ENCODE data around the gene NACAD.
"Not testable (repeated sequence)": the region's sequence is repeated elsewhere in the genome, so short reads cannot be mapped to it uniquely, and the experiment has no call there.

The NACAD gene

GRCh38 chr7:45035893-45036292, 52.9 kb downstream of the NACAD start:
- Histone ChIP-seq H3K9me3 (ENCODE audit: severe bottlenecking) (no peaks in the 10 kb centered on the region), H3K27ac (peak overlapping the region; percentile 56), H3K27me3 (ENCODE audit: insufficient read depth, low read depth, severe bottlenecking) (no peaks in the 10 kb centered on the region), H3K36me3 (peaks cover 15% of the 10 kb centered on the region), H3K4me3 (ENCODE audit: low read depth, low read length) (no peak overlapping the region)
- TF ChIP-seq, protein P1, sequence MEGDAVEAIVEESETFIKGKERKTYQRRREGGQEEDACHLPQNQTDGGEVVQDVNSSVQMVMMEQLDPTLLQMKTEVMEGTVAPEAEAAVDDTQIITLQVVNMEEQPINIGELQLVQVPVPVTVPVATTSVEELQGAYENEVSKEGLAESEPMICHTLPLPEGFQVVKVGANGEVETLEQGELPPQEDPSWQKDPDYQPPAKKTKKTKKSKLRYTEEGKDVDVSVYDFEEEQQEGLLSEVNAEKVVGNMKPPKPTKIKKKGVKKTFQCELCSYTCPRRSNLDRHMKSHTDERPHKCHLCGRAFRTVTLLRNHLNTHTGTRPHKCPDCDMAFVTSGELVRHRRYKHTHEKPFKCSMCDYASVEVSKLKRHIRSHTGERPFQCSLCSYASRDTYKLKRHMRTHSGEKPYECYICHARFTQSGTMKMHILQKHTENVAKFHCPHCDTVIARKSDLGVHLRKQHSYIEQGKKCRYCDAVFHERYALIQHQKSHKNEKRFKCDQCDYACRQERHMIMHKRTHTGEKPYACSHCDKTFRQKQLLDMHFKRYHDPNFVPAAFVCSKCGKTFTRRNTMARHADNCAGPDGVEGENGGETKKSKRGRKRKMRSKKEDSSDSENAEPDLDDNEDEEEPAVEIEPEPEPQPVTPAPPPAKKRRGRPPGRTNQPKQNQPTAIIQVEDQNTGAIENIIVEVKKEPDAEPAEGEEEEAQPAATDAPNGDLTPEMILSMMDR (IDR thresholded peaks at IDR 0.05; ENCODE audit: low read depth, low read length), result no peak
- peak; percentile 21 for DNase-seq

GRCh38 chr7:45035371-45035770, 53.4 kb downstream of the NACAD start:
- Histone ChIP-seq H3K9me3 (ENCODE audit: severe bottlenecking) (no peaks in the 10 kb centered on the region), H3K27me3 (ENCODE audit: insufficient read depth, low read depth, severe bottlenecking) (no peaks in the 10 kb centered on the region), H3K27ac (no peak overlapping the region), H3K4me3 (ENCODE audit: low read depth, low read length) (no peak overlapping the region), H3K36me3 (peaks cover 15% of the 10 kb centered on the region)
- no peak for DNase-seq
- TF ChIP-seq, protein P1 (IDR thresholded peaks at IDR 0.05; ENCODE audit: low read depth, low read length), result no peak

DNA sequence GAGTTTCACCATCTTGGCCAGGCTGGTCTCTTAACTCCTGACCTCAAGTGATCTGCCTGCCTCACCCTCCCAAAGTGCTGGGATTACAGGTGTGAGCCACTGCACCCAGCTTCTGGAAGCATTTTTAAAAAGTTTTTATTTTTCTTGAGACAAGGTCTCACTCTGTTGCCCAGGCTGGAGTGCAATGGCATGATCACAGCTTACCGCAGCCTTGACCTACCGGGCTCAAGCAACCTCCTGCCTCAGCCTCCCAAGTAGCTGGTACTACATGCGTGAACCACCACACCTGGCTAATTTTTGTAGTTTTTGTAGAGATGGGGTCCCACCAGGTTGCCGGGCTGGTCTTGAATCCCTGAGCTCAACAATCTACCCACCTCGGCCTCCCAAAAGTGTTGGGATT, 54.1 kb downstream of the NACAD start:
- H3K27ac ChIP-seq, result peak overlapping the region; percentile 93
- H3K36me3 ChIP-seq, result peaks cover 11% of the 10 kb centered on the region

GRCh38 chr7:45033931-45034290, 54.9 kb downstream of the NACAD start:
- TF ChIP-seq, protein P1 (IDR thresholded peaks at IDR 0.05; ENCODE audit: low read depth, low read length), result no peak
- peak overlapping the region; percentile 93 for H3K27ac ChIP-seq
- no peak overlapping the region for H3K4me3 ChIP-seq (ENCODE audit: low read depth, low read length)
- peak; percentile 83 for DNase-seq
- H3K9me3 ChIP-seq (ENCODE audit: severe bottlenecking), result no peaks in the 10 kb centered on the region
- peaks cover 3% of the 10 kb centered on the region; the same call in 1 of the 2 replicates for H3K36me3 ChIP-seq
- no peaks in the 10 kb centered on the region for H3K27me3 ChIP-seq (ENCODE audit: insufficient read depth, low read depth, severe bottlenecking)

More for the DNA sequence above, 54.1 kb downstream of the NACAD start:
- not testable (repeated sequence) for H3K4me3 ChIP-seq (ENCODE audit: low read depth, low read length); DNase-seq; H3K9me3 ChIP-seq (ENCODE audit: severe bottlenecking); H3K27me3 ChIP-seq (ENCODE audit: insufficient read depth, low read depth, severe bottlenecking)

GRCh38 chr7:45033261-45033930, 55.4 kb downstream of the NACAD start:
- Histone ChIP-seq H3K4me3 (ENCODE audit: low read depth, low read length) (no peak overlapping the region), H3K9me3 (ENCODE audit: severe bottlenecking) (no peaks in the 10 kb centered on the region), H3K36me3 (peaks cover 3% of the 10 kb centered on the region; the same call in 1 of the 2 replicates), H3K27me3 (ENCODE audit: insufficient read depth, low read depth, severe bottlenecking) (no peaks in the 10 kb centered on the region), H3K27ac (peak overlapping the region; percentile 93)
- TF ChIP-seq, protein P1 (IDR thresholded peaks at IDR 0.05; ENCODE audit: low read depth, low read length), result no peak
- peak; percentile 35 for DNase-seq

DNA sequence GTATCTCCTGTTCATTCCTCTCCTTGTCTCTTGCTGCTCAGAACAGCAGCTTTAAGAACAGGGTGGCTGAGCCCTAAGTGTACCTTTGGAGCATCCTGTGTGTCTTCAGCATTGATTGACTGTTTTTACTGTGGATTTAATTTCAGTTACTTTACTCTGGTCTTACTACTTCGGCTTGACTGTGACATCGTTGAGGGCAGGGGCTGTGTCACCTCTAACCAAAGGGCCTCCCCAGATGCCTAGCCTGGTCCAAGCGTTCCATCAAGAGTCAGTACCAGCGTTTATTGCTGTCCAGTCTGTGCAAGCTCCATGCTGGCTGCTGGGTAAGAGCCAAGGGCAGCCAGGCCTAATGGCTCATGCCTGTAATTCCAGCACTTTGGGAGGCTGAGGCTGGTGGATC, 56.3 kb downstream of the NACAD start:
- H3K36me3 ChIP-seq, result peaks cover 6% of the 10 kb centered on the region; the same call in 1 of the 2 replicates
- DNase-seq, result no peak
- TF ChIP-seq, protein P1 (IDR thresholded peaks at IDR 0.05; ENCODE audit: low read depth, low read length), result no peak
- H3K27ac ChIP-seq, result peak overlapping the region; percentile 93
- no peak overlapping the region for H3K4me3 ChIP-seq (ENCODE audit: low read depth, low read length)
- no peaks in the 10 kb centered on the region for H3K9me3 ChIP-seq (ENCODE audit: severe bottlenecking)
- no peaks in the 10 kb centered on the region for H3K27me3 ChIP-seq (ENCODE audit: insufficient read depth, low read depth, severe bottlenecking)
